ENCODE results near the gene SRBD1.

- TF ChIP-seq CTCF (IDR thresholded peaks at IDR 0.05) (no peak), ZFX (IDR thresholded peaks at IDR 0.05; ENCODE audit: borderline replicate concordance) (no peak)
Observed at GRCh38 chr2:45612285-45612684, 1.2 kb upstream of the SRBD1 start.

Measured in 22Rv1 (cell line).